Measurements from ENCODE around the gene FGFRL1. TPM values are rescaled to one million over a fixed set of nuclear protein-coding genes. Genes with fewer than 3 reads are reported as not detected.

The FGFRL1 gene
- total RNA-seq, 1 experiment from 2014 or later, result 59.5 TPM

- intact Hi-C loops (cut with micrococcal nuclease; ENCODE audit: unreplicated experiment), result no loop called here
- BruUV-seq (replicated peaks), result no TSS peak
- POLR2A ChIA-PET (ENCODE audit: unreplicated experiment), result no interaction called here
Observed at GRCh38 chr4:1022051-1022738, 10.8 kb downstream of the FGFRL1 start.

GRCh38 chr4:1022739-1023066 lies 11.3 kb downstream of the FGFRL1 start:
- no peak for DNase-seq

More at GRCh38 chr4:1022051-1022738, 10.8 kb downstream of the FGFRL1 start:
- Histone ChIP-seq H4K20me1 (ENCODE audit: insufficient read depth) (peaks cover 7% of the 10 kb centered on the region; the same call in 1 of the 2 replicates), H3K4me3 (no peak overlapping the region), H3K9me2 (ENCODE audit: insufficient read depth) (no peaks in the 10 kb centered on the region), H3K27ac (no peak overlapping the region), H3K9me3 (ENCODE audit: insufficient read depth, low read depth) (no peaks in the 10 kb centered on the region), H3K36me3 (ENCODE audit: low read depth) (no peaks in the 10 kb centered on the region), H3F3A (ENCODE audit: insufficient read depth, low read depth) (peaks cover 20% of the 10 kb centered on the region; the same call in 1 of the 2 replicates), H3K27me3 (ENCODE audit: insufficient read depth, low read depth) (no peaks in the 10 kb centered on the region), H2AFZ (no peak overlapping the region), H3K4me2 (no peak overlapping the region), H3K4me1 (replicated peaks; ENCODE audit: insufficient read depth) (no peaks in the 10 kb centered on the region), H3K79me2 (ENCODE audit: low read depth) (no peaks in the 10 kb centered on the region)
- CTCF ChIA-PET, result no interaction called here
- no peak for DNase-seq
- TF ChIP-seq EZH2 (IDR thresholded peaks at IDR 0.05; ENCODE audit: low read depth) (no peak), CTCF (conservative IDR thresholded peaks at IDR 0.05) (no peak)

GRCh38 chr4:1023075-1023640 lies 11.7 kb downstream of the FGFRL1 start:
- TF ChIP-seq CTCF (conservative IDR thresholded peaks at IDR 0.05), result no peak
- TF ChIP-seq EZH2 (IDR thresholded peaks at IDR 0.05; ENCODE audit: low read depth), result no peak
- peaks cover 20% of the 10 kb centered on the region; the same call in 1 of the 2 replicates for H3F3A ChIP-seq (ENCODE audit: insufficient read depth, low read depth)
- intact Hi-C loops (cut with micrococcal nuclease; ENCODE audit: unreplicated experiment), result no loop called here
- no peaks in the 10 kb centered on the region for H3K79me2 ChIP-seq (ENCODE audit: low read depth)
- no peak for DNase-seq
- H3K9me3 ChIP-seq (ENCODE audit: insufficient read depth, low read depth), result no peaks in the 10 kb centered on the region
- no peaks in the 10 kb centered on the region for H3K27me3 ChIP-seq (ENCODE audit: insufficient read depth, low read depth)
- no peak overlapping the region for H3K4me3 ChIP-seq
- no peaks in the 10 kb centered on the region for H3K4me1 ChIP-seq (replicated peaks; ENCODE audit: insufficient read depth)
- peaks cover 7% of the 10 kb centered on the region; the same call in 1 of the 2 replicates for H4K20me1 ChIP-seq (ENCODE audit: insufficient read depth)
- CTCF ChIA-PET, result no interaction called here
- H3K4me2 ChIP-seq, result no peak overlapping the region
- BruUV-seq (replicated peaks), result no TSS peak
- H2AFZ ChIP-seq, result no peak overlapping the region
- no peak overlapping the region for H3K27ac ChIP-seq
- H3K9me2 ChIP-seq (ENCODE audit: insufficient read depth), result no peaks in the 10 kb centered on the region
- no peaks in the 10 kb centered on the region for H3K36me3 ChIP-seq (ENCODE audit: low read depth)
- POLR2A ChIA-PET (ENCODE audit: unreplicated experiment), result no interaction called here

More at GRCh38 chr4:1022739-1023066, 11.3 kb downstream of the FGFRL1 start:
- Histone ChIP-seq H3K79me2 (ENCODE audit: low read depth) (no peaks in the 10 kb centered on the region), H3K36me3 (ENCODE audit: low read depth) (no peaks in the 10 kb centered on the region), H3K9me3 (ENCODE audit: insufficient read depth, low read depth) (no peaks in the 10 kb centered on the region), H3K9me2 (ENCODE audit: insufficient read depth) (no peaks in the 10 kb centered on the region), H3K27ac (no peak overlapping the region), H3K4me3 (no peak overlapping the region), H2AFZ (no peak overlapping the region), H4K20me1 (ENCODE audit: insufficient read depth) (peaks cover 7% of the 10 kb centered on the region; the same call in 1 of the 2 replicates), H3F3A (ENCODE audit: insufficient read depth, low read depth) (peaks cover 20% of the 10 kb centered on the region; the same call in 1 of the 2 replicates), H3K4me1 (replicated peaks; ENCODE audit: insufficient read depth) (no peaks in the 10 kb centered on the region), H3K4me2 (no peak overlapping the region), H3K27me3 (ENCODE audit: insufficient read depth, low read depth) (no peaks in the 10 kb centered on the region)
- intact Hi-C loops (cut with micrococcal nuclease; ENCODE audit: unreplicated experiment), result no loop called here
- TF ChIP-seq CTCF (conservative IDR thresholded peaks at IDR 0.05), result no peak
- TF ChIP-seq EZH2 (IDR thresholded peaks at IDR 0.05; ENCODE audit: low read depth), result no peak
- no TSS peak for BruUV-seq (replicated peaks)
- ChIA-PET POLR2A (ENCODE audit: unreplicated experiment) (no interaction called here), CTCF (no interaction called here)
